GM18502 (cell line): ENCODE measurements around the gene FLYWCH1.
"Not testable (repeated sequence)": the region's sequence is repeated elsewhere in the genome, so short reads cannot be mapped to it uniquely, and the experiment has no call there.

Experiments
- ATAC-seq: cut with Tn5 transposase; IDR thresholded peaks from one replicate; pipeline ENCODE4 v1.9.1; 2021; ENCODE audit warnings: mild to moderate bottlenecking; ENCODE audit not compliant: unreplicated experiment, poor library complexity

FLYWCH1 gene

GRCh38 chr16:2924901-2925755 lies 13.4 kb downstream of the FLYWCH1 start:
- no peak for ATAC-seq

- ATAC-seq = no peak
These were observed 14.4 kb downstream of the FLYWCH1 start for GRCh38 chr16:2925951-2926649.

- no peak for ATAC-seq
These were observed 14.9 kb downstream of the FLYWCH1 start for GRCh38 chr16:2926650-2926999.

GRCh38 chr16:2927010-2927646 lies 15.4 kb downstream of the FLYWCH1 start:
- peak; percentile 69 for ATAC-seq

- ATAC-seq = not testable (repeated sequence)
These were observed 16.4 kb downstream of the FLYWCH1 start for GRCh38 chr16:2928151-2928550.

GRCh38 chr16:2928796-2929195 lies 17.1 kb downstream of the FLYWCH1 start:
- ATAC-seq = no peak

GRCh38 chr16:2929693-2930092 lies 18.0 kb downstream of the FLYWCH1 start:
- ATAC-seq = no peak

- ATAC-seq = no peak
These were observed 18.5 kb downstream of the FLYWCH1 start for GRCh38 chr16:2930236-2930635.

- ATAC-seq = not testable (repeated sequence)
These were observed 19.6 kb downstream of the FLYWCH1 start for GRCh38 chr16:2931231-2931914.

GRCh38 chr16:2933136-2933535 lies 21.4 kb downstream of the FLYWCH1 start:
- ATAC-seq = no peak

GRCh38 chr16:2933701-2934100 lies 22.0 kb downstream of the FLYWCH1 start:
- no peak for ATAC-seq

- ATAC-seq = no peak
These were observed 22.7 kb downstream of the FLYWCH1 start for GRCh38 chr16:2934450-2934849.

- no peak for ATAC-seq
These were observed 24.8 kb downstream of the FLYWCH1 start for GRCh38 chr16:2936436-2937011.

GRCh38 chr16:2937170-2937569 lies 25.4 kb downstream of the FLYWCH1 start:
- no peak for ATAC-seq

- ATAC-seq = no peak
These were observed 26.5 kb downstream of the FLYWCH1 start for GRCh38 chr16:2938206-2938605.

- ATAC-seq = no peak
These were observed 28.2 kb downstream of the FLYWCH1 start for GRCh38 chr16:2939968-2940367.

GRCh38 chr16:2942045-2942444 lies 30.3 kb downstream of the FLYWCH1 start:
- no peak for ATAC-seq

- not testable (repeated sequence) for ATAC-seq
These were observed 32.0 kb downstream of the FLYWCH1 start for GRCh38 chr16:2943716-2944115.

- ATAC-seq = no peak
These were observed 34.9 kb downstream of the FLYWCH1 start for GRCh38 chr16:2946649-2947048.
